Endothelial cell of umbilical vein (primary cell): ENCODE results near the gene CACNA1F. TPM values are rescaled to one million over a fixed set of nuclear protein-coding genes. Genes with fewer than 3 reads are reported as not detected.
A peak's percentile ranks its signal among the peaks of the same experiment; 100 is the strongest.

ENCODE experiments used
- BruUV-seq: library from RNA; stranded (reverse); fragments of 400-500 nt; replicated peaks from 2 replicates; lab custom pipeline; 2021; lab: Mats Ljungman, UMichigan
- CTCF ChIA-PET: fragments of 300-600, 350-600 bp; sonication (Branson Sonifier 250); formaldehyde crosslinking; loops from one replicate; lab custom pipeline; 2021; ENCODE audit warnings: antibody characterized with exemption, inconsistent platforms; lab: Charles Lee
- POLR2A ChIA-PET: fragments of 300-600, 350-600 bp; sonication (Branson Sonifier 250); formaldehyde crosslinking; loops from one replicate; lab custom pipeline; 2021; ENCODE audit warnings: antibody characterized with exemption, inconsistent platforms; lab: Charles Lee
- DNase-seq: peaks from one replicate; pipeline ENCODE4 v3.0.0-alpha.2; 2011; ENCODE audit warnings: low read depth, low spot score
- FAIRE-seq: peaks from 2 replicates; lab custom pipeline; 2011; peaks lifted over from hg19 to GRCh38; lab: Jason Lieb, UNC
- H2AFZ ChIP-seq: 2 replicates; pipeline ENCODE4 v1.6.0; 2012; ENCODE audit warnings: low read depth, low read length, control low read depth, inconsistent platforms
- H3K27ac ChIP-seq: 2 replicates; pipeline ENCODE4 v1.5.1; 2011; ENCODE audit warnings: low read depth, mild to moderate bottlenecking, control low read depth, low read length, moderate library complexity; ENCODE audit not compliant: insufficient read depth
- H3K27me3 ChIP-seq, 2 experiments: 2 replicates each; pipeline versions ENCODE4 v1.6.0 to v1.6.1; 2011; ENCODE audit warnings: low read length in 2 of 2, mixed read lengths in 1 of 2; ENCODE audit not compliant: control insufficient read depth in 2 of 2, insufficient read depth in 2 of 2
- H3K36me3 ChIP-seq, 2 experiments: 2 replicates in 1 of 2; 3 replicates in 1 of 2; pipeline ENCODE4 v1.5.1; 2011; ENCODE audit warnings: low read length in 2 of 2, mild to moderate bottlenecking in 1 of 2, moderate library complexity in 1 of 2; ENCODE audit not compliant: control insufficient read depth in 2 of 2, insufficient read depth in 2 of 2; ENCODE audit errors: extremely low read depth in 1 of 2
- H3K4me1 ChIP-seq: 3 replicates; pipeline ENCODE4 v1.5.1; 2011; ENCODE audit warnings: mild to moderate bottlenecking, low read length; ENCODE audit not compliant: control insufficient read depth, insufficient read depth; ENCODE audit errors: extremely low read depth
- H3K4me2 ChIP-seq: 2 replicates; pipeline ENCODE4 v1.6.1; 2011; ENCODE audit warnings: low read length, control low read depth, mixed read lengths; ENCODE audit not compliant: insufficient read depth
- H3K4me3 ChIP-seq, 3 experiments: fragments of 200-600 bp in 1 of 3; sonication (generic), shearing (Covaris generic) in 1 of 3; replicated peaks in 1 of 3; 2 replicates each; pipeline ENCODE4 v1.5.1; 2011 to 2016; ENCODE audit warnings: control low read depth in 3 of 3, low read length in 3 of 3, mild to moderate bottlenecking in 2 of 3, inconsistent platforms in 1 of 3, low read depth in 1 of 3, moderate library complexity in 1 of 3; ENCODE audit not compliant: insufficient read depth in 1 of 3
- H3K79me2 ChIP-seq: 2 replicates; pipeline ENCODE4 v1.6.0; 2012; ENCODE audit warnings: low read length, inconsistent platforms; ENCODE audit not compliant: control insufficient read depth, insufficient read depth
- H3K9ac ChIP-seq: replicated peaks from 2 replicates; pipeline ENCODE3; 2011; ENCODE audit warnings: low read length, control low read depth; ENCODE audit not compliant: insufficient read depth; ENCODE audit errors: extremely low read depth
- H3K9me1 ChIP-seq: replicated peaks from 3 replicates; pipeline ENCODE4 v1.6.0; 2011; ENCODE audit warnings: mild to moderate bottlenecking, low read length; ENCODE audit not compliant: control insufficient read depth, insufficient read depth; ENCODE audit errors: extremely low read depth
- H3K9me3 ChIP-seq: replicated peaks from 2 replicates; pipeline ENCODE4 v1.5.1; 2012; ENCODE audit warnings: low read length, inconsistent platforms; ENCODE audit not compliant: control insufficient read depth, insufficient read depth
- H4K20me1 ChIP-seq: replicated peaks from 2 replicates; pipeline ENCODE3; 2011; ENCODE audit warnings: mild to moderate bottlenecking, low read length; ENCODE audit not compliant: control insufficient read depth, insufficient read depth; ENCODE audit errors: extremely low read depth
- CTCF ChIP-seq, 2 donors: IDR thresholded peaks; 1 replicate in 1 of 2; 2 replicates in 1 of 2; pipeline ENCODE4 v1.5.1; 2011; ENCODE audit warnings: low read length in 2 of 2, mild to moderate bottlenecking in 2 of 2, moderate library complexity in 2 of 2, control low read depth in 1 of 2, inconsistent platforms in 1 of 2, low read depth in 1 of 2; ENCODE audit not compliant: insufficient read depth in 1 of 2; ENCODE audit errors: extremely low read depth in 1 of 2
- EZH2 ChIP-seq: IDR thresholded peaks from 2 replicates; pipeline ENCODE4 v1.6.1; 2012; ENCODE audit warnings: borderline replicate concordance, low read depth, mild to moderate bottlenecking, moderate library complexity, low read length, inconsistent platforms; ENCODE audit not compliant: severe bottlenecking
- FOS ChIP-seq: IDR thresholded peaks from 2 replicates; pipeline ENCODE4 v1.6.1; 2011; ENCODE audit warnings: mild to moderate bottlenecking, low read length, moderate library complexity, borderline replicate concordance; ENCODE audit not compliant: insufficient read depth
- GATA2 ChIP-seq: IDR thresholded peaks from 2 replicates; pipeline ENCODE4 v1.7.0; 2011; ENCODE audit warnings: low read depth, mild to moderate bottlenecking, moderate library complexity, mixed read lengths, low read length; ENCODE audit not compliant: insufficient read length, insufficient read depth
- JUN ChIP-seq: IDR thresholded peaks from 2 replicates; pipeline ENCODE4 v1.6.1; 2011; ENCODE audit warnings: borderline replicate concordance, low read depth; ENCODE audit not compliant: insufficient read length, insufficient read depth
- MAX ChIP-seq: IDR thresholded peaks from 2 replicates; pipeline ENCODE4 v1.6.1; 2011; ENCODE audit not compliant: insufficient read depth, insufficient read length
- MYC ChIP-seq: IDR thresholded peaks from one replicate; pipeline ENCODE4 v1.6.1; 2011; ENCODE audit warnings: mild to moderate bottlenecking, low read depth, low read length
- POLR2A ChIP-seq: IDR thresholded peaks from 2 replicates; pipeline ENCODE4 v1.6.1; 2012; ENCODE audit warnings: low read depth, mild to moderate bottlenecking, control low read depth, low read length
- POLR2AphosphoS5 ChIP-seq: IDR thresholded peaks from 2 replicates; pipeline ENCODE4 v1.6.1; 2012; ENCODE audit warnings: low read depth, mild to moderate bottlenecking, control low read depth, low read length, moderate library complexity; ENCODE audit not compliant: insufficient read depth
- dilution Hi-C: fragments of 300-500 bp; cut with MboI; formaldehyde crosslinking; loops from one replicate; pipeline ENCODE4 v1.15.0; 2019; ENCODE audit warnings: low sequenced_read_pairs; ENCODE audit not compliant: extremely low pct_ligation_motif_present
- intact Hi-C: fragments of 100-400 bp; cut with micrococcal nuclease; formaldehyde crosslinking; loops from one replicate; pipeline ENCODE4 v1.10.0; 2022
- polyA plus RNA-seq, 4 experiments: library from polyadenylated mRNA; depleted of rRNA in 3 of 4; stranded (reverse) in 3 of 4; unstranded in 1 of 4; fragments of >200 nt; gene quantifications; 2 replicates each; pipeline versions ENCODE4 v1.2.1 to v1.2.3, GENCODE V29; 2011 to 2012; ENCODE audit warnings: missing spikeins in 1 of 4
- total RNA-seq: library from RNA; stranded (reverse); gene quantifications from 2 replicates; pipeline ENCODE4 v1.2.3, GENCODE V29; 2021

Gene CACNA1F
- total and polyA plus RNA-seq, 2 donors (not counting 3 experiments of a cell fraction or from before 2014, with no cell fraction given): not detected

- peak overlapping the region; percentile 47 for H3K4me2 ChIP-seq
- peak; percentile 12 for FAIRE-seq
- CTCF ChIA-PET: interaction anchor here (2.4 kb wide), 1 partner anchor 38 kb away, joined by 7 read pairs; no protein-coding TSS in a partner anchor
- TF ChIP-seq FOS (no peak), POLR2A (no peak), CTCF (IDR thresholded peaks at IDR 0.05; ENCODE audit: extremely low read depth in 1 of 2, insufficient read depth in 1 of 2, low read depth in 1 of 2, low read length in 2 of 2) (peak in 1 of 2 donors; percentile 9)
- peak overlapping the region; percentile 93 for H2AFZ ChIP-seq
- H3K9me3 ChIP-seq: no peaks in the 10 kb centered on the region
- H3K36me3 ChIP-seq: no peaks in the 10 kb centered on the region
- intact Hi-C loops: no loop called here
- dilution Hi-C loops: no loop called here
- no peak overlapping the region for H3K9ac ChIP-seq
- no peaks in the 10 kb centered on the region for H3K79me2 ChIP-seq
- no peaks in the 10 kb centered on the region for H3K4me1 ChIP-seq
- peak overlapping the region in 1 of 3 experiments; percentile 21 for H3K4me3 ChIP-seq
- no peaks in the 10 kb centered on the region for H4K20me1 ChIP-seq
- POLR2A ChIA-PET: no interaction called here
- H3K27me3 ChIP-seq: no peaks in the 10 kb centered on the region
- DNase-seq: no peak
- BruUV-seq: no TSS peak
- no peaks in the 10 kb centered on the region for H3K9me1 ChIP-seq
- H3K27ac ChIP-seq: no peak overlapping the region
These were observed 2.5 kb downstream of the CACNA1F start for GRCh38 chrX:49230500-49231232.

DNA sequence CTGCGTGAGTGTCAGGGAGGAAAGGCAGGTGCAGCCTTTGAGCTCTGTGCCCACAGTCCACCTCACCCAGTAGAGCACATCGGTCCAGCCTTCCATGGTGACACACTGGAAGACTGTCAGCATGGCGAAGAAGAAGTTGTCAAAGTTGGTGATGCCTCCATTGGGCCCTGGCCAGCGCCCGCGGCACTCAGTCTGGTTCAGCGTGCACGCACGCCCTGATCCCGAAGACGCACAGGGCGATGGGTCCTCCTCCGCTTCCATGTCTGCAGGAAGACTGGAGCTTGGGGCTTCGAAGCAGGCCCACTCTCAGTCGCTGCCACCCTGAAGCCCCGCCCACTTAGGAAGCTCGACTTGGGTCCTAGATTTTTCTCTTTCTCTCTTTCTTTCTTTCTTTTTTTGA lies 5.0 kb downstream of the CACNA1F start:
- ChIA-PET CTCF (no interaction called here), POLR2A (no interaction called here)

More for the DNA sequence above, 5.0 kb downstream of the CACNA1F start:
- TF ChIP-seq JUN: no peak
- no peak for TF ChIP-seq POLR2AphosphoS5
- no peak for TF ChIP-seq MAX
- TF ChIP-seq POLR2A: no peak
- TF ChIP-seq CTCF (IDR thresholded peaks at IDR 0.05; ENCODE audit: extremely low read depth in 1 of 2, insufficient read depth in 1 of 2, low read depth in 1 of 2, low read length in 2 of 2): no peak
- no peak for TF ChIP-seq EZH2
- TF ChIP-seq FOS: no peak
- TF ChIP-seq GATA2: no peak
- no peak for TF ChIP-seq MYC
- H2AFZ ChIP-seq: no peak overlapping the region
- no peaks in the 10 kb centered on the region for H3K9me1 ChIP-seq
- H3K9ac ChIP-seq: no peak overlapping the region
- dilution Hi-C loops (no loop called here), intact Hi-C loops (no loop called here)
- no peaks in the 10 kb centered on the region for H3K79me2 ChIP-seq
- H3K27me3 ChIP-seq: no peaks in the 10 kb centered on the region
- H3K4me2 ChIP-seq: no peak overlapping the region
- H4K20me1 ChIP-seq: no peaks in the 10 kb centered on the region
- H3K36me3 ChIP-seq: no peaks in the 10 kb centered on the region
- H3K27ac ChIP-seq: no peak overlapping the region
- no peaks in the 10 kb centered on the region for H3K4me1 ChIP-seq
- H3K9me3 ChIP-seq: no peaks in the 10 kb centered on the region
- DNase-seq: no peak
- FAIRE-seq: no peak
- no TSS peak for BruUV-seq
- H3K4me3 ChIP-seq: no peak overlapping the region
